Adrenal gland (tissue), 12 donors: ENCODE measurements around the gene GMDS. TPM values are rescaled to one million over a fixed set of nuclear protein-coding genes. Genes with fewer than 3 reads are reported as not detected.

Experiments
- DNase-seq, 7 donors: peaks; one replicate each; pipeline ENCODE4 v3.0.0-alpha.2; 2019 to 2020
- H3K27ac ChIP-seq, 5 donors: fragments of 200-600 bp; sonication (generic) in 4 of 5; 1 replicate in 3 of 5; 2 replicates in 2 of 5; pipeline versions ENCODE4 v1.5.1 to v1.8.0; 2016 to 2020; ENCODE audit warnings: mild to moderate bottlenecking in 1 of 5
- H3K27me3 ChIP-seq: fragments of 200-600 bp; 2 replicates; pipeline ENCODE4 v1.8.0; 2021
- H3K36me3 ChIP-seq, 2 donors: fragments of 200-600 bp; replicated peaks in 1 of 2; 1 replicate in 1 of 2; 2 replicates in 1 of 2; pipeline versions ENCODE4 v1.5.1 to v1.8.0; 2018 to 2022
- H3K4me1 ChIP-seq, 2 donors: fragments of 200-600 bp; replicated peaks in 1 of 2; 1 replicate in 1 of 2; 2 replicates in 1 of 2; pipeline versions ENCODE4 v1.5.1 to v1.8.0; 2018 to 2021
- H3K4me3 ChIP-seq, 4 donors: fragments of 200-600 bp; sonication (generic) in 3 of 4; one replicate each; pipeline ENCODE4 v1.5.1; 2016 to 2018
- H3K9me3 ChIP-seq, 3 donors: fragments of 200-600 bp; sonication (generic) in 1 of 3; replicated peaks in 1 of 3; 1 replicate in 2 of 3; 2 replicates in 1 of 3; pipeline versions ENCODE4 v1.5.1 to v1.8.0; 2016 to 2021
- POLR2A ChIP-seq, 2 donors: fragments of 450-650 bp; IDR thresholded peaks; one replicate each; pipeline ENCODE4 v1.6.1; 2017; ENCODE audit warnings: antibody characterized with exemption in 2 of 2, mild to moderate bottlenecking in 2 of 2, moderate library complexity in 1 of 2
- WGBS, 4 donors: extraction: QIAGEN DNeasy Blood & Tissue Kit in 2 of 4; methylation state at CpG; one replicate each; pipeline versions ENCODE4 v1.1.5 to v1.1.7; 2013 to 2017; 5-methylcytosine and 5-hydroxymethylcytosine counted together
- intact Hi-C, 2 donors: fragments of 100-400 bp; cut with DNase I; formaldehyde crosslinking; loops; one replicate each; pipeline versions ENCODE4 v1.14.1 to v1.15.0; 2022 to 2023
- polyA plus RNA-seq, 3 donors: library from polyadenylated mRNA; stranded (reverse); fragments of 200-250 nt in 2 of 3; fragments of 350-450 nt in 1 of 3; fragmentation: Illumina TruSeq in 1 of 3; extraction: RNeasy Lipid Tissue Mini Kit (QIAGEN cat#74804) in 1 of 3; gene quantifications; one replicate each; pipeline ENCODE4 v1.2.3, GENCODE V29; 2013 to 2014
- total RNA-seq, 9 donors: library from RNA; depleted of rRNA in 4 of 9; stranded (reverse); fragments of >200 nt in 4 of 9; fragments of 120-200 nt in 1 of 9; fragmentation: NEBNext Ultra II Directional in 1 of 9; extraction: Animal tissue kit (Norgen Biotek cat#: 25700) in 1 of 9; gene quantifications; one replicate each; pipeline versions ENCODE4 v1.1.0 to v1.2.4, GENCODE V29; 2013 to 2023
- TF ChIP-seq, protein P1 (sequence below), 6 experiments: fragments of 450-650 bp in 4 of 6; fragments of 200-600 bp in 2 of 6; sonication (generic) in 1 of 6; IDR thresholded peaks; 1 replicate in 5 of 6; 2 replicates in 1 of 6; pipeline versions ENCODE4 v1.5.1 to v1.8.0; 2016 to 2021; ENCODE audit warnings: antibody characterized with exemption in 6 of 6, mild to moderate bottlenecking in 2 of 6, moderate library complexity in 1 of 6
- donor health status: healthy with polysubstance abuse.
- donor health status: Bipolar disorder and iron deficiency.
- donor health status: DM: yes; HTN: yes; CAD: no.
- donor health status: DM: no; HTN: no; CAD: no.
- donor health status: DM: no; HTN: no; CAD: no.
- donor health status: DM: yes; HTN: yes; CAD: no.

The GMDS gene
- total and polyA plus RNA-seq, 12 donors: 8.5 to 39.2 (median 15.2) TPM

DNA sequence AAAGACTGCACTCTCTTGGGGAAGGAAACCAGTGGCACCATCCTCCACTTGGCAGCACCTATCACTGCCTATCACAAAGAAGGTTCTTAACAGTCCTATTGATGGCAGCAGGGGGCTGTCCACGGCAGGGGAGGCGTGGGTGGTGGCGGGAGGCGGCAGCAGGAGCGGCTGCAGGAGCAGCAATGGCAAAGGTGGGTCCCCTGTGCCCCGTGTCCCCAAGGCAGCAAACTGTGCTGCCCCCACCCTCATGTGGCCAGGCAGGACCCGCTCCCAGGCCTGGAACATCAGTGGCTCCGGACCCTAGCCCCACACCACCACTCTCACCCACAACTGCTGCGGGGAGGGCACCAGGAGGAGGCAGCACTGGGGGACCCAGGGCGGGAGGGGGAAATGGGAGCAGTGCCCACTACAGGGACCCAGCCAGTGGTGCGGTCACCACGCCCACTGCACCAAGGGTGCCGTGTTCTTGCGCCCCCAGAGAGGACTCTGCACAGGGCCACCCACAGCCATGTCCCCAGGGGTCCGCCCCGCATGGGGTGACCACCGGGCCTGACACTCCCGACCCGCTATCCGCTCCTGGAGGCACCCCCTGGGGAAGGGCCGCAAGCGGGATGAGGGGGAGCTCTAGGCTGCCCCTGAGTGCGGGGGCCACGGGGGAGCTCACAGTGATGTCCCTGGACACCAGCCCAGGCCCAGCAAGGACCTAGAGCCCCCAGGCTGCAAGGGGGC, 54.6 kb downstream of the GMDS start:
- H3K4me3 ChIP-seq: no peak overlapping the region
- H3K27ac ChIP-seq: no peak overlapping the region
- no peaks in the 10 kb centered on the region for H3K4me1 ChIP-seq
- H3K36me3 ChIP-seq: no peaks in the 10 kb centered on the region
- 95 to 100% (median 98%) methylated on average over 2 to 24 of the region's 24 CpGs for WGBS, 4 donors
- no peaks in the 10 kb centered on the region for H3K9me3 ChIP-seq
- no peak for DNase-seq
- H3K27me3 ChIP-seq: no peaks in the 10 kb centered on the region
- no peak for TF ChIP-seq POLR2A (IDR thresholded peaks at IDR 0.05)
- TF ChIP-seq, protein P1, sequence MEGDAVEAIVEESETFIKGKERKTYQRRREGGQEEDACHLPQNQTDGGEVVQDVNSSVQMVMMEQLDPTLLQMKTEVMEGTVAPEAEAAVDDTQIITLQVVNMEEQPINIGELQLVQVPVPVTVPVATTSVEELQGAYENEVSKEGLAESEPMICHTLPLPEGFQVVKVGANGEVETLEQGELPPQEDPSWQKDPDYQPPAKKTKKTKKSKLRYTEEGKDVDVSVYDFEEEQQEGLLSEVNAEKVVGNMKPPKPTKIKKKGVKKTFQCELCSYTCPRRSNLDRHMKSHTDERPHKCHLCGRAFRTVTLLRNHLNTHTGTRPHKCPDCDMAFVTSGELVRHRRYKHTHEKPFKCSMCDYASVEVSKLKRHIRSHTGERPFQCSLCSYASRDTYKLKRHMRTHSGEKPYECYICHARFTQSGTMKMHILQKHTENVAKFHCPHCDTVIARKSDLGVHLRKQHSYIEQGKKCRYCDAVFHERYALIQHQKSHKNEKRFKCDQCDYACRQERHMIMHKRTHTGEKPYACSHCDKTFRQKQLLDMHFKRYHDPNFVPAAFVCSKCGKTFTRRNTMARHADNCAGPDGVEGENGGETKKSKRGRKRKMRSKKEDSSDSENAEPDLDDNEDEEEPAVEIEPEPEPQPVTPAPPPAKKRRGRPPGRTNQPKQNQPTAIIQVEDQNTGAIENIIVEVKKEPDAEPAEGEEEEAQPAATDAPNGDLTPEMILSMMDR (IDR thresholded peaks at IDR 0.05): no peak
- intact Hi-C loops: loop anchor here in 1 of 2 donors (10.0 kb wide), 1 partner anchor 586 kb away; the partner anchor contains the start of gene FOXC1

- 66 to 75% (median 71%) methylated on average over 3 of the region's 3 CpGs for WGBS, 4 donors
- Histone ChIP-seq H3K4me3 (no peak overlapping the region), H3K4me1 (no peaks in the 10 kb centered on the region), H3K36me3 (no peaks in the 10 kb centered on the region), H3K27me3 (no peaks in the 10 kb centered on the region), H3K27ac (no peak overlapping the region), H3K9me3 (no peaks in the 10 kb centered on the region)
- no peak for DNase-seq
- intact Hi-C loops: no loop called here
- TF ChIP-seq, protein P1 (IDR thresholded peaks at IDR 0.05): no peak
- no peak for TF ChIP-seq POLR2A (IDR thresholded peaks at IDR 0.05)
These were observed 56.5 kb downstream of the GMDS start for GRCh38 chr6:2188856-2189384.

DNA sequence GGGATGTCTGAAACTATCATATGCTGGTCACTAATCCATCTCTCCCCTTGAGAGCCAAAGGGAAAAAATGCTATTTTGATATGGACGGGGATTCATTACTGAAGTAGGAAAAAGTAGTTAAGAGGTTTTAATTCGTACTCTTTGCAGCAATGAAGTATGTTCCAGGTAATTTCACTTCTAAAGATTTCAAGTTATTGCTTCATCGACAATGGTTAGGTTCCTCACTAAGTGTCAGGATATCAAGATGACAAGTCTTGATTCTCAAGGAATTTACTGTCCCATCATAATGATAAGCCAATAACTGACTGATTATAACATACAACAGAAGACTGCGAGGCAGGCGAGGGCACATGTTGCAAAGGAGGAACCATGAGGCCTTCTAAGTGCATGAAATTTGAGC, 57.0 kb downstream of the GMDS start:
- Histone ChIP-seq H3K4me3 (no peak overlapping the region), H3K4me1 (no peaks in the 10 kb centered on the region), H3K36me3 (no peaks in the 10 kb centered on the region), H3K27ac (no peak overlapping the region), H3K9me3 (no peaks in the 10 kb centered on the region), H3K27me3 (no peaks in the 10 kb centered on the region)
- TF ChIP-seq, protein P1 (IDR thresholded peaks at IDR 0.05): no peak
- TF ChIP-seq POLR2A (IDR thresholded peaks at IDR 0.05): no peak
- 90 to 95% (median 94%) methylated on average over 5 of the region's 5 CpGs for WGBS, 4 donors
- intact Hi-C loops: no loop called here
- DNase-seq: no peak

- WGBS, 4 donors: 70 to 90% (median 81%) methylated on average over 3 of the region's 3 CpGs
- no peaks in the 10 kb centered on the region for H3K9me3 ChIP-seq
- no peaks in the 10 kb centered on the region for H3K27me3 ChIP-seq
- no peaks in the 10 kb centered on the region for H3K4me1 ChIP-seq
- no peak for DNase-seq
- no peak for TF ChIP-seq POLR2A (IDR thresholded peaks at IDR 0.05)
- TF ChIP-seq, protein P1 (IDR thresholded peaks at IDR 0.05): no peak
- intact Hi-C loops: no loop called here
- no peak overlapping the region for H3K27ac ChIP-seq
- H3K4me3 ChIP-seq: no peak overlapping the region
- no peaks in the 10 kb centered on the region for H3K36me3 ChIP-seq
These were observed 57.6 kb downstream of the GMDS start for GRCh38 chr6:2187826-2188225.
